H1 (cell line): ENCODE measurements around the gene TXNRD2. TPM values are rescaled to one million over a fixed set of nuclear protein-coding genes. Genes with fewer than 3 reads are reported as not detected.

Experiments used
- CHD7 ChIP-seq: fragments of 300-600 bp; sonication (generic); IDR thresholded peaks from 2 replicates; pipeline ENCODE4 v1.7.1; 2012; ENCODE audit warnings: low read length, moderate library complexity, mild to moderate bottlenecking, inconsistent platforms; ENCODE audit not compliant: insufficient replicate concordance
- EP300 ChIP-seq, 2 experiments: IDR thresholded peaks; 1 replicate in 1 of 2; 2 replicates in 1 of 2; pipeline ENCODE4 v1.6.1; 2011 to 2012; ENCODE audit warnings: low read depth in 2 of 2, low read length in 2 of 2, mild to moderate bottlenecking in 2 of 2, borderline replicate concordance in 1 of 2, inconsistent platforms in 1 of 2, moderate library complexity in 1 of 2
- JUN ChIP-seq: IDR thresholded peaks from 2 replicates; pipeline ENCODE4 v1.6.1; 2011; ENCODE audit warnings: low read depth, mild to moderate bottlenecking, improper control_type of control experiment, low read length
- KDM4A ChIP-seq: IDR thresholded peaks from one replicate; pipeline ENCODE4 v1.7.1; 2012; ENCODE audit warnings: low read depth, mild to moderate bottlenecking, moderate library complexity, low read length, inconsistent platforms; ENCODE audit not compliant: severe bottlenecking
- KDM5A ChIP-seq: fragments of 200-600 bp; IDR thresholded peaks from 2 replicates; pipeline ENCODE4 v1.7.1; 2012; ENCODE audit warnings: mild to moderate bottlenecking, low read length, inconsistent platforms, mixed read lengths
- MAFK ChIP-seq: IDR thresholded peaks from 2 replicates; pipeline ENCODE4 v1.6.1; 2012; ENCODE audit warnings: low read depth, mild to moderate bottlenecking, improper control_type of control experiment, low read length
- SP1 ChIP-seq: IDR thresholded peaks from 2 replicates; pipeline ENCODE4 v1.6.1; 2011; ENCODE audit warnings: low read depth, low read length
- SP4 ChIP-seq: IDR thresholded peaks from 2 replicates; pipeline ENCODE4 v1.6.1; 2012; ENCODE audit warnings: low read length, inconsistent platforms
- polyA plus RNA-seq, 7 experiments: library from polyadenylated mRNA; depleted of rRNA in 3 of 7; stranded (reverse) in 5 of 7; unstranded in 2 of 7; fragments of >200 nt in 5 of 7; fragments of 200-250 nt in 2 of 7; gene quantifications; 1 replicate in 5 of 7; 2 replicates in 1 of 7; 4 replicates in 1 of 7; pipeline versions ENCODE4 v1.2.1 to v1.2.3, GENCODE V29; 2011 to 2013; ENCODE audit warnings: missing spikeins in 2 of 7, mixed read lengths in 2 of 7
- total RNA-seq: library from RNA; stranded (reverse); fragmentation: NEBNext Ultra II Directional; extraction: Animal tissue kit (Norgen Biotek cat#: 25700); gene quantifications from 2 replicates; pipeline ENCODE4 v1.2.1, GENCODE V29; 2021

The TXNRD2 gene
- total and polyA plus RNA-seq, 2 of the 8 experiments (the other 6 are each of a cell fraction or from before 2014, with no cell fraction given): 14.8 to 21.9 TPM

- TF ChIP-seq MAFK (no peak), EP300 (IDR thresholded peaks at IDR 0.05; ENCODE audit: borderline replicate concordance in 1 of 2, low read depth in 2 of 2, low read length in 2 of 2) (no peak), KDM5A (no peak), JUN (no peak), CHD7 (no peak), KDM4A (peak; percentile 56), SP4 (no peak), SP1 (0 out of 2 replicates have a peak, but pooled peaks have one; percentile 30)
Observed at GRCh38 chr22:19959587-19960490, 18.2 kb upstream of the TXNRD2 start (continued).
